ENCODE data around the gene CPTP.

DNA sequence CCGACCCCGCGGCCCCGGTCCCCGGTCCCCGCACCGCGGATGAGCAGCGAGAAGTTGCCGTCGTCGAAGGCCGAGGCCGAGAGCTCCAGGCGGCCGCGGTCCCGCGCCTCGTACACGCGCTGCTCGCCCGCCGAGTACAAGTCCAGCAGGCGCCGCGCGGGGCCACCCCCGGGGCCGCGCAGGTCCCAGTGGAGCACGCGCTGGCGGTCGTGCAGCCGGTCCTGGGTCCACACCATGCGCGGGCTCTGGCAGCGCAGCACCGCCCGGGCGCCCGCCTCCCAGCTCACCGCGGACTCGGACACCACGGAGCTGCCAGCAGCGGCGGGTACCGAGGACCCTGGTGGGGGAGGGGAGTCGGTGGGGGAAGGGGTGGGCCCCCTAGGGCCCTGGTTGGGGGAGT lies 30.8 kb downstream of the CPTP start:
- TF ChIP-seq TAF1 (CRISPR knock-in tag; IDR thresholded peaks at IDR 0.05) (no peak), POLR2A (IDR thresholded peaks at IDR 0.05; ENCODE audit: insufficient read depth in 1 of 2, low read depth in 2 of 2, low read length in 2 of 2) (no peak), YY1 (IDR thresholded peaks at IDR 0.05; ENCODE audit: insufficient read depth, insufficient replicate concordance, low read depth, low read length) (no peak), NR2C2 (CRISPR knock-in tag; IDR thresholded peaks at IDR 0.05; ENCODE audit: borderline replicate concordance) (no peak), MED1 (CRISPR knock-in tag; IDR thresholded peaks at IDR 0.05) (no peak)
